Progenitor cell of endocrine pancreas (in vitro differentiated cells): Measurements from ENCODE around the gene WDR47. TPM values are rescaled to one million over a fixed set of nuclear protein-coding genes. Genes with fewer than 3 reads are reported as not detected.

Experiments
- DNase-seq: peaks from one replicate; pipeline ENCODE4 v3.0.0; 2021; ENCODE audit warnings: low spot score; ENCODE audit not compliant: unreplicated experiment
- H3K27ac Mint-ChIP-seq: 2 replicates; pipeline ENCODE4 v1.8.0; 2021; ENCODE audit warnings: mild to moderate bottlenecking, moderate library complexity, mixed read lengths
- H3K27me3 Mint-ChIP-seq: 2 replicates; pipeline ENCODE4 v1.8.0; 2021; ENCODE audit warnings: mixed read lengths
- H3K36me3 Mint-ChIP-seq: 2 replicates; pipeline ENCODE4 v1.8.0; 2022; ENCODE audit warnings: mixed read lengths; ENCODE audit not compliant: insufficient read depth
- H3K4me1 Mint-ChIP-seq: 2 replicates; pipeline ENCODE4 v1.8.0; 2021; ENCODE audit warnings: low read depth, mixed read lengths
- H3K4me3 Mint-ChIP-seq: 2 replicates; pipeline ENCODE4 v1.8.0; 2021; ENCODE audit warnings: low read depth, mild to moderate bottlenecking, moderate library complexity, mixed read lengths
- H3K9me3 Mint-ChIP-seq: 2 replicates; pipeline ENCODE4 v1.8.0; 2021; ENCODE audit warnings: low read depth, mixed read lengths
- CTCF ChIP-seq: fragments of 200-600 bp; sonication (generic); IDR thresholded peaks from one replicate; pipeline ENCODE4 v1.5.0; 2021; ENCODE audit warnings: antibody characterized with exemption, mild to moderate bottlenecking; ENCODE audit not compliant: unreplicated experiment
- total RNA-seq: library from RNA; stranded (reverse); gene quantifications from 2 replicates; pipeline ENCODE4 v1.2.1, GENCODE V29; 2021

The WDR47 gene
- total RNA-seq, 1 donor from 2014 or later, result 12.2 TPM

DNA sequence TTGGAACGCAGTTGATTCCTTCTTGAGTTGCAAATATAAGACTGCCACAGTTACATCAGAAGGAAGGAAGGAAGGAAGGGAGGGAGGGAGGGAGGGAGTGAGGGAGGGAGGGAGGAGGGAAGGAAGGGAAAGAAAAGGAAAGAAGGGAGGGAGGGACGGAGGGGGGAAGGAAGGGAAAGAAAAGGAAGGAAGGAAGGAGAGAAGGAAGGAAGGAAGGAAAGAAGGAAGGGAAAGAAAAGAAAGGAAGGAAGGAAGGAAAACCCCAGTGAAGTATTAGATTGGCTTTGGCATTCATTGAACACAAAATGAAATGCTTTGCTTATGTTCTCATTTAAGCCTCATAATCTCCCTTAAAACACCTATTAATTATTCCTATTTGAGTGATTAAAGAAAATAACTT lies 6.4 kb upstream of the WDR47 start:
- H3K4me3 Mint-ChIP-seq, result no peak overlapping the region
- H3K4me1 Mint-ChIP-seq, result no peaks in the 10 kb centered on the region
- peaks cover 3% of the 10 kb centered on the region for H3K27me3 Mint-ChIP-seq
- no peak for DNase-seq
- no peaks in the 10 kb centered on the region for H3K36me3 Mint-ChIP-seq
- TF ChIP-seq CTCF, result no peak
- no peaks in the 10 kb centered on the region for H3K9me3 Mint-ChIP-seq
- H3K27ac Mint-ChIP-seq, result no peak overlapping the region

GRCh38 chr1:109047339-109047738 lies 5.4 kb upstream of the WDR47 start:
- DNase-seq, result no peak
- Mint-ChIP-seq H3K4me3 (no peak overlapping the region), H3K9me3 (no peaks in the 10 kb centered on the region), H3K27me3 (peaks cover 3% of the 10 kb centered on the region), H3K36me3 (no peaks in the 10 kb centered on the region), H3K27ac (no peak overlapping the region), H3K4me1 (peaks cover 2% of the 10 kb centered on the region)
- no peak for TF ChIP-seq CTCF

GRCh38 chr1:109046671-109047070 lies 4.8 kb upstream of the WDR47 start:
- Mint-ChIP-seq H3K9me3 (no peaks in the 10 kb centered on the region), H3K4me3 (no peak overlapping the region), H3K36me3 (no peaks in the 10 kb centered on the region), H3K4me1 (peaks cover 2% of the 10 kb centered on the region), H3K27ac (no peak overlapping the region), H3K27me3 (peaks cover 3% of the 10 kb centered on the region)
- DNase-seq, result no peak
- no peak for TF ChIP-seq CTCF

DNA sequence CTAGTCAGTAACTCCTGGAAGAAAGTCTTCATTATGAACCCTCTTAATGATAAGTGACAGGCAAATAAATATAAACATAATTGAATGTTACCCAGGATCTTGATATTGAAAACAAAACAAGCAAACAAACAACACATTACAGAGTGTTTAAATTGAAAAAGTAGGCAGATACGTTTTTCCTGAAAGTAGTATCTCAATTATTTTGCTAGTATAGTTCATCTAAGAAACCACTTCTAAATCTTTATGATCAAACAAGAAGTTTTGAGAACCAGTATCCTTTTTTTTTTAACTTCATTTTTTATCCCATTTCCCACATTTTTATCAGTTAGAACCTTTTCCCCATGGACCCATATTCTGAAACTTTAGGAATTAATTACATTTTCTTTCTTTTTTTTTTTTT lies 3.7 kb upstream of the WDR47 start:
- no peak for DNase-seq
- H3K27ac Mint-ChIP-seq, result no peak overlapping the region
- no peaks in the 10 kb centered on the region for H3K9me3 Mint-ChIP-seq
- no peak for TF ChIP-seq CTCF
- peaks cover 3% of the 10 kb centered on the region for H3K27me3 Mint-ChIP-seq
- no peak overlapping the region for H3K4me3 Mint-ChIP-seq
- no peaks in the 10 kb centered on the region for H3K36me3 Mint-ChIP-seq
- H3K4me1 Mint-ChIP-seq, result peaks cover 5% of the 10 kb centered on the region

GRCh38 chr1:109040989-109041620 lies 797 bp downstream of the WDR47 start:
- DNase-seq, result peak; percentile 11
- peak overlapping the region; percentile 92 for H3K27ac Mint-ChIP-seq
- H3K9me3 Mint-ChIP-seq, result no peaks in the 10 kb centered on the region
- peaks cover 6% of the 10 kb centered on the region for H3K4me1 Mint-ChIP-seq
- H3K4me3 Mint-ChIP-seq, result peak overlapping the region; percentile 85
- no peaks in the 10 kb centered on the region for H3K36me3 Mint-ChIP-seq
- H3K27me3 Mint-ChIP-seq, result no peaks in the 10 kb centered on the region
- TF ChIP-seq CTCF, result no peak
